Skin epidermis (tissue), 12 donors: ENCODE measurements around the gene FAM168B.
"Not testable (repeated sequence)": the region's sequence is repeated elsewhere in the genome, so short reads cannot be mapped to it uniquely, and the experiment has no call there.

ENCODE experiments used
- H3K27ac ChIP-seq, 21 experiments: fragments of 200-600 bp; sonication (generic) in 11 of 21; one replicate each; pipeline ENCODE4 v1.5.0; 2020; ENCODE audit warnings: mild to moderate bottlenecking in 3 of 21, inconsistent platforms in 2 of 21, moderate library complexity in 2 of 21
- H3K4me3 ChIP-seq, 7 experiments: fragments of 200-600 bp; sonication (generic) in 2 of 7; one replicate each; pipeline ENCODE4 v1.5.0; 2020; ENCODE audit warnings: inconsistent platforms in 2 of 7, mild to moderate bottlenecking in 2 of 7, moderate library complexity in 1 of 7

The FAM168B gene, protein sequence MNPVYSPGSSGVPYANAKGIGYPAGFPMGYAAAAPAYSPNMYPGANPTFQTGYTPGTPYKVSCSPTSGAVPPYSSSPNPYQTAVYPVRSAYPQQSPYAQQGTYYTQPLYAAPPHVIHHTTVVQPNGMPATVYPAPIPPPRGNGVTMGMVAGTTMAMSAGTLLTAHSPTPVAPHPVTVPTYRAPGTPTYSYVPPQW

DNA sequence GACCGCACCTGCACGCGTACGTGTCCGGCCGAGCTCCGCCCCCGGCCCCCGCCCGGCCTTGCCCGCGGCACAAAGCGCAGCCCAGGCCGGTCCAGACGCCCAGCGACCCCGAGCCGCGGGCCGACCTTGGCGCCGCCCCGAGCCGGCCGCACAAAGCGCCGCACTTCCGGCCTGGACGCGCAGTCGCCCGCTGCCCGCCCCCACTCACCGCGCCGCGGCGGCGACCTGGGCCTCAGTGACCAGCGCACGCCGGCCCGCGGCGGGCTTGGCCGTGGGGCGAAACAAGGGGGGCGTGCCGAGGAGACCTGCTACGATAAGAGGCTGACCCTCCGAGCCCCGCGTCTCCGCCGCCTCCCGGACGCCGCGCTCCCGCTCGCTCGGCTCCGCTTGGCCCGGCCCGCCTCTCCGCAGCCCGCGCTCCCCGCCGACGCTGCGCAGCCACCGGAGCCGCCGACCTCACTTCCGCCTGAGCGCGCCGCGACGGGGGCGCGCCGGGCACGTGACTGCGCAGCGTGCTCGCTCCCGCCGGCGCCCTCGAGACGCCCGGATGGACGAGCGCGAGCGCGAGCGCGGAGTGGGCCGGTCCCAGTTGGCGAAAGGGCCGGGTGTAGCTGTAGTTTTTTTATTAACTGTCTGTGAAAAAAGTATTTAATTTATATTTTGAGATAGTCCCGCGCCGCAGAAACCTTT is at the start of gene FAM168B:
FAM168B (minus strand) TSS at position 455 of the 690 bp plus-strand sequence. CDS start 10,814 bp downstream, outside the sequence.
- H3K4me3 ChIP-seq: peak within 1 kb of the TSS; percentile 58 to 88 (median 81)
- H3K27ac ChIP-seq: peak within 1 kb of the TSS; percentile 83 to 98 (median 95)

GRCh38 chr2:131142849-131143248 is 49.6 kb upstream of the FAM168B start:
- H3K27ac ChIP-seq: no peak overlapping the region
- H3K4me3 ChIP-seq: no peak overlapping the region

GRCh38 chr2:131140581-131140980 is 47.3 kb upstream of the FAM168B start:
- H3K4me3 ChIP-seq: no peak overlapping the region
- no peak overlapping the region for H3K27ac ChIP-seq

DNA sequence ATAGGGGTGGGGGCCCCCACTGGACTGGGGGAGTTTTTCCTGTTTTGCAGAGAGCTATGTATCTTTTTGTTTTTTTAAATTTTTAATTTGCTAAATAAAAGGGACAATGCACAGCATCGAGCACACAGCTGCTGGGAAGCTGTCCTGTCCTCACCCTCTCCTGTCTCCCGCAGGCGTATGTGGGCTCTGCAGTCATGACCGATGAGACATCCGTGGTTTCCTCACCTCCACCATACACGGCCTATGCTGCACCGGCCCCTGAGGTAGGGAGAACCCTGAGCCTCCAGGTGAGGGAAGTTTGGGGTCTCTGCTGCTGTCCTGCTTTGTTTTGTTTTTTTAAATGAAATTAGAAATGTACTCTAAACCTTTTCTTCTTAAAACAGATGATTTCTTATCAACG is 39.5 kb upstream of the FAM168B start:
- H3K27ac ChIP-seq: no peak overlapping the region
- H3K4me3 ChIP-seq: no peak overlapping the region

DNA sequence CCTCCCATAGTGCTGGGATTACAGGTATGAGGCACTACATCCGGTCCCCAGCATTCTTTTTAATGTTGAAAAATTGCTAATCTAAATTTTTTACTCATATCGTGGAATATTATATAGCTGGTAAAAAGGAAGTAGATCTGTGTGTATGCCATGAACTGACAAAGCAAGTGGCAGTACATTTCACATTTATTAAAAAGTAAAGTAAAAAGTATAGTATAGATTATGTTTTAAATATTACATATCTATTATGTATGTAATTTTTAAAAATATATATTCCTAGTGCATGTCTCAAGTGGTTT is 37.0 kb upstream of the FAM168B start:
- H3K4me3 ChIP-seq: no peak overlapping the region
- H3K27ac ChIP-seq: no peak overlapping the region

GRCh38 chr2:131127981-131128380 is 34.7 kb upstream of the FAM168B start:
- H3K27ac ChIP-seq: no peak overlapping the region
- no peak overlapping the region for H3K4me3 ChIP-seq

DNA sequence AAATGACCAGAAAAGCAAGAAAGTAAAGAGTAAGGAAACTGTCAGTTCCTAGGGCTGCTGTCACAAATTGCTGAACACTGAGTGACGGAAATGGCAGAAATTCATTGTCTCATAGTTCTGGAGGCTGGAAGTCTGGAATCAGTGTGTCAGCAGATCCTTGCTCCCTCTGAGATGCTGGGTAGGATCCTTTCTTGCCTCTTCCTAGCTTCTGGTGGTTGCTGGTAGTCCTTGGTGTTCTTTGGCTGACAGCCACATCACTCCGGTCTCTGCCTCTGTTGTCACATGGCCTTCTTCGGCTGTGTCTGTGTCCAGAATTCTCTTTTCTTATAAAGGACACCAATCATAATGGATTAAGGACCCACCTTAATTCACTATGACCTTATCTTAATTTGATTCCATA is 33.8 kb upstream of the FAM168B start:
- no peak overlapping the region for H3K4me3 ChIP-seq
- no peak overlapping the region for H3K27ac ChIP-seq

GRCh38 chr2:131126436-131126835 is 33.2 kb upstream of the FAM168B start:
- Histone ChIP-seq H3K4me3 (no peak overlapping the region), H3K27ac (no peak overlapping the region)

GRCh38 chr2:131125195-131125757 is 32.0 kb upstream of the FAM168B start:
- H3K27ac ChIP-seq: no peak overlapping the region

GRCh38 chr2:131123192-131123591 is 29.9 kb upstream of the FAM168B start:
- no peak overlapping the region for H3K4me3 ChIP-seq
- no peak overlapping the region for H3K27ac ChIP-seq

More at GRCh38 chr2:131125195-131125757, 32.0 kb upstream of the FAM168B start:
- no peak overlapping the region for H3K4me3 ChIP-seq

DNA sequence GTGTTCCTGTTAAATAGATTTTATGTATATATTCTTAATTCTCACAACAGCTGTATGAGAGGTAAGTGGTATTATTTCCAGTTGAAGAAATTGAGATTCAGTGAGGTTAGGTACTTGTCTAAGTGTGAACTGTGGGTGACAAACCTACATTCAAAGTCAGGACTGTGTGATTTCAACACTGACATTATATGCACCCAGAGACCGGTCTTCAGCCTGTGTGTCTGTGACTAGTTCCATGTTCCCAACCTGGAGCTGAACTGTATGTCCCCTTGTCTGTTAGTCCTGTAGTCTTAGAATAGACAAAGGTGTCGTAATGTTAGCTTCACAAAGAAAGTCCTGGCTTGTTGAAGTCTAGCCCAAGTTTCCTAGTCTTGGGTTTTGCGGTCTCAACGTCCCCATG is 29.2 kb upstream of the FAM168B start:
- no peak overlapping the region for H3K4me3 ChIP-seq
- H3K27ac ChIP-seq: no peak overlapping the region

DNA sequence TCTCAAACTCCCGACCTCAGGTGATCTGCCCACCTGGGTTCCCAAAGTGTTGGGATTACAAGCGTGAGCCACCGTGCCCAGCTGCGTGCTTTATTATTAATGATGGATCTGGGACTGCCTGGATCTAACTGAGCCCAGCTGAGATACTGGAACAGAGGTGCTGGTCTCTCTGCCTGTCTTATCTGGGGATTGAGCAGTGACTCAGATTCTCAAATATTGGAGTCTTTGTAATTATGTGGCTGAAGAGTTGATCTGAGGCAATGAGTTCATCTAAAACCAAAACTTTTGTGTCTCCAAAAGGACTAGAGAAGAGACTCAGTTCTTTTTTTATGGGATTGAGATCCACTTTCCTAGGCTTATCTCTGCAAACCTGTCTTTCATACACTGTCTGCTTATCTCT is 28.2 kb upstream of the FAM168B start:
- Histone ChIP-seq H3K27ac (no peak overlapping the region), H3K4me3 (no peak overlapping the region)

DNA sequence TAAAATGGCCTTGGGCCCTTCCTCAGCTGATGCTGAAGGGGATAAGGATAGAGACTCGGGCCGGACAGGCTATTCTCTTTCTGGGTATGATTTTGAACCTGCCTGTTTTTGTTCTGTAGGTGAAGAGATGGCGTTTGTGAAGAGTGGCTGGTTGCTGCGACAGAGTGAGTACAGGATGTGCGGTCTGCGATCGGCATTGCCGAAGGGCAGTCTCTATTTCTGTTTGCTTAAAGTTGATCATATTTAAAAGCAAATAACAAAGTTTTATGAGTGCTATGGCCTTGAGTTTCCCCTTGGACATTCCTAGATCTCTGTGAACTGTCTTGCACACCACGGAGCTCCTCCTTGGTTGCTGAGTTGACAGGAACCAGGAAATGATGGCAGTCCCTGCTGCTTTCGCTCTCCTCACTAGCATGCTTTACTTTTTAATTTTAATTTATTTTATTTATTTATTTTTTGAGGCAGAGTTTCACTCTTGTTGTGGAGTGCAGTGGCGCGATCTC is 27.6 kb upstream of the FAM168B start:
- Histone ChIP-seq H3K27ac (no peak overlapping the region), H3K4me3 (no peak overlapping the region)

DNA sequence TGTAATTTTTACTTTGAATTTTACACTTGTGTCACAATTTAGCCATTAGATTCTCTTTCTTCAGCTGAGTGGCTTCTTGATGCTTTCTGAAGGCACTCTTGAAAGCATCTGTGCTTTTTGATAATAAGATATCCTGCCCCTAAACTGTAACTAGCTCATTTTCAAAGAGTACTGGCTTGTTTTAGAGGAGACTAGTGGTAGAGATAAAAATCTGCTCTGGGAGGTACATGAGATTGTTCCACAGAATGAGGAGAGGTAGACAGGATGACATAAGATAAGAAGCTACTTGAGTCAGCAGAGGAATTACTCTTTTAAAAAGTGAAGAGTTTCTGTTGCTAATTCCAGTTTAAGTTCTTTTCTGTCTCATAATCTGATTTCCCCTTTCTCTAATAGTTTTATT is 22.5 kb upstream of the FAM168B start:
- Histone ChIP-seq H3K27ac (no peak overlapping the region), H3K4me3 (no peak overlapping the region)

- not testable (repeated sequence) for H3K4me3 ChIP-seq, H3K27ac ChIP-seq
Observed at GRCh38 chr2:131114950-131115349, 21.7 kb upstream of the FAM168B start.

DNA sequence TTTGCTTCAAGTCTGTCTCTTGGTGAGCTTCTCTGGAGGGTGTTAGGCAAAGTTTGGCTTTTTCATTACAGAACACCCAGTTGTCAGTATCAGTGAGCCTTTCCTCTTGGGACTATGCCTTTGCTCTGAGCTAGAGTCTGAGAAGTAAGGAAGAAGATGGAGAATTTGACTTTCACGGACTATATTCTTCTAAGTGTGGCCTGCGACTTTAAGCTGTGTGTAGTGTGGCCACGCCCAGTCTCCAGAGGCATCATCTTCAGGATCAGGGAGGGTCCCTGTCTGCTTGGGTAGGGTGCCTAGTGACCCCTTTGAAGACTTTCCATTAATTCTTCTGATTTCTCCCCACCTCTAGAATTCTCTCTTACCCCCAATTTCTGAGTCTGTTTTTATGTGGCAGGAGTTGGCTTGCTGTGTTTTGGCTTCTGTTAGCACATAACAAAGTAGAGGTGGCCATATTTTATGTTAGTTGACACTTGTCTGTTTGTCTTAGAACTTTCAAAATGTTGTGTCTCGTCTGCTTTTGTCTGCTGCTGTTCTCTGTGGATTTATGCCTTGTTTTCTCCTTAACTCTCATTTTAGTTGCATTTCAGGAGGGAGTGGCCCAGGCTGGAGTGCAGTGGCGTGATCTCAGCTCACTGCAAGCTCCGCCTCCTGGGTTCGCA is 20.4 kb upstream of the FAM168B start:
- Histone ChIP-seq H3K4me3 (no peak overlapping the region), H3K27ac (no peak overlapping the region)

GRCh38 chr2:131112529-131112928 is 19.3 kb upstream of the FAM168B start:
- no peak overlapping the region for H3K27ac ChIP-seq
- H3K4me3 ChIP-seq: no peak overlapping the region

GRCh38 chr2:131105950-131106801 is 12.9 kb upstream of the FAM168B start:
- Histone ChIP-seq H3K27ac (peak overlapping the region; percentile 77 to 99 (median 94)), H3K4me3 (peak overlapping the region; percentile 70 to 99 (median 91))

DNA sequence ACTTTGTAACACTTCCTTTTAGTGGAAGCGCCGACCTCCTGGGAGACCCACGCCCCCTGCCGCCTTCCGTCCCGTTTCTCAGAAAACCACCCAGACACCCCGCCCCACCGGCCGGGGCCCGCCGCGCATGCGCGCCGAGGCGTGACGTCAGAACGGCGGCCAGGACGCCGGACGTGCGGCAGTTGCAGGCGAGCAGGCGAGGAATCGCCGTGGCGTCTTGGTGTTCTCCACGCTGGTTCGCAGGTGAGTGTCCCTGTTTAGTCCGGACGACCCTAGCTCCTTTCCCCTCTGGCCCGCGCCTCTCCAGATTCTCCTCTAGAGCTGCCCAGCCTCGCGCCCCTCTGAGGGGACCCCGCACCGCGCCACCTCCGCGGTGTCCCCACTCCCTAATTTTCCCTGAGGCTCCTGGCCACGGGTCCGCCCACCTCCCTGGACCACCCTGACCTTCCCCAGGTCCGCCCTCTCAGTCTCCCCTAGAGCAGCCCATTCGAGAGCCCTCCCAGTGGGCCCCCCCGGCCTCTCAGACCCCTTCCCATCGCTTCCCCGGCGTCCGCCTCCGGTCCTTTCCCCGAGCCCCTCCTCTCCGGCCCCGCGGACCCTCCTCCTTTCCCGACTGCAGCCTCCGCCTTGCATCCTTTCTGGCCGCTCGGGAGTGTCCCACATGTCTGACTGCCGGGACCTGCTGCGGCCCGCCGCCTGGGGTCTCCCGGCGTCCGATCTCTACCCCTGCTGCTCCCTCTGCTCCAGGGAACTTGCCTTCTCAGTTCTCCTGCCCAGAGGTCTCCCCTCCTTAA is 12.1 kb upstream of the FAM168B start, which contains the start of gene PLEKHB2:
PLEKHB2 (plus strand) TSS at position 181 of the 794 bp plus-strand sequence. CDS start 15,606 bp downstream, outside the sequence.
- H3K27ac ChIP-seq: peak within 1 kb of the TSS; percentile 77 to 99 (median 94)
- H3K4me3 ChIP-seq: peak within 1 kb of the TSS; percentile 70 to 99 (median 91)
